Large intestine (tissue), 3 donors: ENCODE results near the gene WDR54. TPM values are rescaled to one million over a fixed set of nuclear protein-coding genes. Genes with fewer than 3 reads are reported as not detected.
"Not testable (repeated sequence)": the region's sequence is repeated elsewhere in the genome, so short reads cannot be mapped to it uniquely, and the experiment has no call there.

Source experiments
- DNase-seq, 2 donors: peaks; one replicate each; pipeline versions ENCODE4 v3.0.0 to v3.0.0-alpha.2; 2013
- H3K27ac ChIP-seq: one replicate; pipeline ENCODE4 v1.5.1; 2013; ENCODE audit warnings: low read length
- H3K27me3 ChIP-seq: 2 replicates; pipeline ENCODE4 v1.6.1; 2013; ENCODE audit warnings: low read length; ENCODE audit not compliant: control insufficient read depth, insufficient read depth
- H3K36me3 ChIP-seq: 2 replicates; pipeline ENCODE4 v1.6.1; 2013; ENCODE audit warnings: low read length; ENCODE audit not compliant: control insufficient read depth, insufficient read depth
- H3K4me1 ChIP-seq: one replicate; pipeline ENCODE4 v1.6.1; 2013; ENCODE audit warnings: low read length; ENCODE audit not compliant: control insufficient read depth, insufficient read depth
- H3K4me3 ChIP-seq: one replicate; pipeline ENCODE4 v1.5.1; 2013; ENCODE audit warnings: low read length
- H3K9me3 ChIP-seq: one replicate; pipeline ENCODE4 v1.6.1; 2013; ENCODE audit warnings: mild to moderate bottlenecking, low read depth, low read length, moderate library complexity; ENCODE audit not compliant: control insufficient read depth
- WGBS: methylation state at CpG from one replicate; pipeline ENCODE4 v1.1.5; 2013; ENCODE audit warnings: low lambda C conversion rate; ENCODE audit not compliant: insufficient coverage; 5-methylcytosine and 5-hydroxymethylcytosine counted together
- polyA plus RNA-seq: library from polyadenylated mRNA; unstranded; fragments of 120-200 nt; gene quantifications from one replicate; pipeline ENCODE4 v1.2.1, GENCODE V29; 2013

The WDR54 gene
- polyA plus RNA-seq, 1 donor, result 13.4 TPM

DNA sequence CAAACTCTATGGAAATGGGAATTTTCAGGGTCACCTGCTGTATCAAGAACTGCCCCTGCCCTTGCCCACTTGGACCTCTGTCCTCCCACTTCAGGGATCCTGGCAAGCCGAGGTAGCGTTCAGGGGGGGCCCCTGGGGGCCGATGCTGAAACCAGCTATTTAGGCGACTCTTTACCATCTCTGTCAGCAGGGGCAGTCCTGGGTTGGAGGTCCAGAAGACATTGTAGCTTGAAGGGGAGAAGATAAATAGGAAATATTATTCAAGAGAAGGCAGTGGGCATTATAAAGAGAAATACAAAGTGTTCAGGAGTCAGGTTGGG, 41.2 kb downstream of the WDR54 start:
- H3K4me3 ChIP-seq, result no peak overlapping the region
- WGBS, result no CpG with 5 or more reads among the region's 4 CpGs
- peak overlapping the region; percentile 11 for H3K27ac ChIP-seq
- no peaks in the 10 kb centered on the region for H3K27me3 ChIP-seq
- H3K9me3 ChIP-seq, result no peaks in the 10 kb centered on the region
- DNase-seq, result no peak
- H3K4me1 ChIP-seq, result peaks cover 21% of the 10 kb centered on the region
- peaks cover 24% of the 10 kb centered on the region for H3K36me3 ChIP-seq

- WGBS, result no CpG with 5 or more reads among the region's 13 CpGs
- H3K4me3 ChIP-seq, result peak overlapping the region; percentile 90
- peak in 1 of 2 donors; percentile 39 for DNase-seq
- H3K27me3 ChIP-seq, result no peaks in the 10 kb centered on the region
- H3K27ac ChIP-seq, result peak overlapping the region; percentile 75
- peaks cover 16% of the 10 kb centered on the region for H3K4me1 ChIP-seq
- H3K36me3 ChIP-seq, result peaks cover 24% of the 10 kb centered on the region
- H3K9me3 ChIP-seq, result no peaks in the 10 kb centered on the region
Observed at GRCh38 chr2:74464406-74464805, 42.9 kb downstream of the WDR54 start.

DNA sequence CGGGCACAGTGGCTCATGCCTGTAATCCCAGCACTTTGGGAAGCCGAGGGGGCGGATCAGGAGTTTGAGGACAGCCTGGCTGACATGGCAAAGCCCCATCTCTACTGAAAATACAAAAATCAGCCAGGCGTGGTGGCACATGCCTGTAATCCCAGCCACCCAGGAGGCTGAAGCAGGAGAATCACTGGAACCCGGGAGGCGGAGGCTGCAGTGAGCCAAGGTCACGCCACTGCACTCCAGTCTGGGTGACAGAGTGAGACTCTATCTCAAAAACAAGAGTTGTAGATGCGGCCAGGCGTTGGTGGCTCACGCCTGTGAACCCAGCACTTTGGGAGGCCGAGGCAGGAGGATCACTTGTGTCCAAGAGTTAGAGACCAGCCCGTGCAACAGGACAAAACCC, 49.2 kb downstream of the WDR54 start:
- H3K4me3 ChIP-seq, H3K9me3 ChIP-seq, DNase-seq, H3K27me3 ChIP-seq, H3K27ac ChIP-seq: not testable (repeated sequence)
- peaks cover 13% of the 10 kb centered on the region for H3K4me1 ChIP-seq
- WGBS, result no CpG with 5 or more reads among the region's 12 CpGs
- peaks cover 16% of the 10 kb centered on the region for H3K36me3 ChIP-seq

GRCh38 chr2:74471332-74472065, 50.0 kb downstream of the WDR54 start:
- H3K4me3 ChIP-seq, result peak overlapping the region; percentile 77
- DNase-seq, result no peak
- H3K27ac ChIP-seq, result peak overlapping the region; percentile 91
- H3K9me3 ChIP-seq, result no peaks in the 10 kb centered on the region
- no peaks in the 10 kb centered on the region for H3K27me3 ChIP-seq
- WGBS, result no CpG with 5 or more reads among the region's 16 CpGs
- peaks cover 19% of the 10 kb centered on the region for H3K36me3 ChIP-seq
- H3K4me1 ChIP-seq, result peaks cover 14% of the 10 kb centered on the region

- DNase-seq, result peak; percentile 92 to 95
- no CpG with 5 or more reads among the region's 66 CpGs for WGBS
Observed at GRCh38 chr2:74472086-74472944, 50.8 kb downstream of the WDR54 start, which contains the start of gene MRPL53. Gene MRPL53, minus strand, starts transcription at chr2:74472680. Its CDS starts 20 bp downstream, at chr2:74472660.

GRCh38 chr2:74472945-74473258, 51.4 kb downstream of the WDR54 start:
- H3K9me3 ChIP-seq, result no peaks in the 10 kb centered on the region
- WGBS, result 18% methylated on average over 2 of the region's 7 CpGs
- peaks cover 23% of the 10 kb centered on the region for H3K36me3 ChIP-seq
- peak overlapping the region; percentile 91 for H3K27ac ChIP-seq
- H3K4me3 ChIP-seq, result peak overlapping the region; percentile 77
- peaks cover 24% of the 10 kb centered on the region for H3K4me1 ChIP-seq
- H3K27me3 ChIP-seq, result no peaks in the 10 kb centered on the region
- no peak for DNase-seq

More at GRCh38 chr2:74472086-74472944, 50.8 kb downstream of the WDR54 start, which contains the start of gene MRPL53:
- Histone ChIP-seq H3K27me3 (no peaks in the 10 kb centered on the region), H3K4me1 (peaks cover 20% of the 10 kb centered on the region), H3K9me3 (no peaks in the 10 kb centered on the region), H3K4me3 (peak within 1 kb of the TSS; percentile 77), H3K27ac (peak within 1 kb of the TSS; percentile 91), H3K36me3 (peaks cover 19% of the 10 kb centered on the region)

- DNase-seq, result no peak
- peaks cover 24% of the 10 kb centered on the region for H3K36me3 ChIP-seq
- H3K27me3 ChIP-seq, result no peaks in the 10 kb centered on the region
- no CpG with 5 or more reads among the region's 6 CpGs for WGBS
- no peaks in the 10 kb centered on the region for H3K9me3 ChIP-seq
- H3K4me1 ChIP-seq, result peaks cover 24% of the 10 kb centered on the region
- no peak overlapping the region for H3K4me3 ChIP-seq
- H3K27ac ChIP-seq, result no peak overlapping the region
Observed at GRCh38 chr2:74474481-74474880, 53.0 kb downstream of the WDR54 start.

DNA sequence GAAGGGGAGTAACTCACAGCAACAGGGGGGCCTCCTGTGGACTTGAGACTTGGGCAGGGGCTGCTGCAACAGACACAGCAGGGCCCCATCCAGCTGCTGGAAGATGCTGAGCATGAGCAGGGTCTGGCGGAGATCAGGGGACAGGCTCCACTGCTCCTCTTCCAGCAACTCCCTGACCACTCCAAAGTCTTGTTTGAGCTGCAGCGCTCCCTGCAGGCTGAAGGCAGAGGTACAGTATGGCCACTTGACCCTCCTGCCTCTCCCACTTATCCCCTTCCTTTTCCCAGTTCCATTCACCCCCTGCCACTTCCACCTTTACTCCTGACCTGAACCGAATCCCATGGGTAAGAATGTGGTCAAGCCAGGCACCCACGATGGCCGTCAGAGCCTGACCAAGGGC, 53.4 kb downstream of the WDR54 start:
- WGBS, result no CpG with 5 or more reads among the region's 5 CpGs
- H3K9me3 ChIP-seq, result no peaks in the 10 kb centered on the region
- DNase-seq, result no peak
- H3K27me3 ChIP-seq, result no peaks in the 10 kb centered on the region
- H3K4me3 ChIP-seq, result no peak overlapping the region
- peaks cover 26% of the 10 kb centered on the region for H3K36me3 ChIP-seq
- no peak overlapping the region for H3K27ac ChIP-seq
- H3K4me1 ChIP-seq, result peaks cover 24% of the 10 kb centered on the region

Other genes starting within 250 kb of the WDR54 start
- gene MOB1A, start 242.9 kb upstream of the WDR54 start, polyA plus RNA-seq, result 72.2 TPM
- gene MTHFD2, start 223.1 kb upstream of the WDR54 start, polyA plus RNA-seq, result 12.6 TPM
- gene SLC4A5, start 78.3 kb upstream of the WDR54 start, polyA plus RNA-seq, result 1.5 TPM
- 90.7 TPM for gene DCTN1, start 41.4 kb upstream of the WDR54 start, polyA plus RNA-seq
- 2.0 TPM for gene C2orf81, start 111 bp upstream of the WDR54 start, polyA plus RNA-seq
- gene RTKN, start 20.2 kb downstream of the WDR54 start, polyA plus RNA-seq, result 105 TPM
- 34.7 TPM for gene INO80B, start 33.4 kb downstream of the WDR54 start, polyA plus RNA-seq
- gene WBP1, start 36.7 kb downstream of the WDR54 start, polyA plus RNA-seq, result 75.4 TPM
- 65.7 TPM for gene MOGS, start 43.7 kb downstream of the WDR54 start, polyA plus RNA-seq
- 45.3 TPM for gene MRPL53, start 51.0 kb downstream of the WDR54 start, polyA plus RNA-seq
- gene CCDC142, start 61.3 kb downstream of the WDR54 start, polyA plus RNA-seq, result 21.3 TPM
- 51.4 TPM for gene TTC31, start 61.4 kb downstream of the WDR54 start, polyA plus RNA-seq
- gene LBX2, start 77.9 kb downstream of the WDR54 start, polyA plus RNA-seq, result 47.8 TPM
- gene PCGF1, start 86.0 kb downstream of the WDR54 start, polyA plus RNA-seq, result 25.5 TPM
- gene TLX2, start 92.7 kb downstream of the WDR54 start, polyA plus RNA-seq, result 5.0 TPM
- 12.9 TPM for gene DQX1, start 104.5 kb downstream of the WDR54 start, polyA plus RNA-seq
- 145 TPM for gene AUP1, start 108.0 kb downstream of the WDR54 start, polyA plus RNA-seq
- 28.2 TPM for gene HTRA2, start 108.2 kb downstream of the WDR54 start, polyA plus RNA-seq
- gene LOXL3, start 132.2 kb downstream of the WDR54 start, polyA plus RNA-seq, result 3.6 TPM
- gene DOK1, start 133.0 kb downstream of the WDR54 start, polyA plus RNA-seq, result 6.4 TPM
- 0.12 TPM for gene M1AP, start 226.6 kb downstream of the WDR54 start, polyA plus RNA-seq
- 2.9 TPM for gene SEMA4F, start 232.5 kb downstream of the WDR54 start, polyA plus RNA-seq